Suprapubic skin (tissue), 4 donors: ENCODE results near the gene VILL. TPM values are rescaled to one million over a fixed set of nuclear protein-coding genes. Genes with fewer than 3 reads are reported as not detected.
A peak's percentile ranks its signal among the peaks of the same experiment; 100 is the strongest.

Experiments used
- DNase-seq, 2 donors: peaks; one replicate each; pipeline ENCODE4 v3.0.0-alpha.2; 2019; ENCODE audit warnings: low spot score in 2 of 2
- H3K27ac ChIP-seq: fragments of 200-600 bp; sonication (generic); one replicate; pipeline ENCODE4 v1.5.1; 2019
- H3K27me3 ChIP-seq: fragments of 200-600 bp; sonication (generic); one replicate; pipeline ENCODE4 v1.5.1; 2019
- H3K36me3 ChIP-seq: fragments of 200-600 bp; sonication (generic); one replicate; pipeline ENCODE4 v1.5.1; 2019
- H3K4me1 ChIP-seq: fragments of 200-600 bp; sonication (generic); one replicate; pipeline ENCODE4 v1.5.1; 2019
- H3K4me3 ChIP-seq: fragments of 200-600 bp; sonication (generic); one replicate; pipeline ENCODE4 v1.5.1; 2019; ENCODE audit warnings: mild to moderate bottlenecking
- H3K9me3 ChIP-seq: fragments of 200-600 bp; sonication (generic); one replicate; pipeline ENCODE4 v1.5.1; 2019
- CTCF ChIP-seq, 2 donors: fragments of 200-600 bp in 1 of 2; fragments of 450-650 bp in 1 of 2; sonication (generic) in 1 of 2; IDR thresholded peaks; one replicate each; pipeline ENCODE4 v1.5.1; 2016 to 2019; ENCODE audit warnings: antibody characterized with exemption in 2 of 2, mild to moderate bottlenecking in 1 of 2, moderate library complexity in 1 of 2
- EP300 ChIP-seq: sonication (generic); formaldehyde crosslinking; IDR thresholded peaks from one replicate; pipeline ENCODE4 v1.6.1; 2017; ENCODE audit warnings: antibody characterized with exemption
- POLR2A ChIP-seq, 2 donors: fragments of 450-650 bp; IDR thresholded peaks; one replicate each; pipeline ENCODE4 v1.6.1; 2017; ENCODE audit warnings: antibody characterized with exemption in 2 of 2, mild to moderate bottlenecking in 2 of 2, moderate library complexity in 2 of 2
- POLR2AphosphoS5 ChIP-seq, 3 donors: sonication (generic); formaldehyde crosslinking; IDR thresholded peaks; one replicate each; pipeline ENCODE4 v1.6.1; 2017; ENCODE audit warnings: antibody characterized with exemption in 3 of 3
- WGBS: methylation state at CpG from one replicate; pipeline ENCODE4 v1.1.5; 2018; 5-methylcytosine and 5-hydroxymethylcytosine counted together
- total RNA-seq, 4 donors: library from RNA; depleted of rRNA; stranded (reverse); fragments of >200 nt; gene quantifications; one replicate each; pipeline ENCODE4 v1.1.0, GENCODE V29; 2016

The VILL gene
- total RNA-seq, 4 donors from 2014 or later = 13.2 to 16.7 (median 15.0) TPM

- Histone ChIP-seq H3K27me3 (no peaks in the 10 kb centered on the region), H3K4me3 (no peak overlapping the region), H3K9me3 (no peaks in the 10 kb centered on the region), H3K27ac (no peak overlapping the region), H3K36me3 (peaks cover 21% of the 10 kb centered on the region), H3K4me1 (peaks cover 29% of the 10 kb centered on the region)
- no peak for DNase-seq
- TF ChIP-seq CTCF (IDR thresholded peaks at IDR 0.05) = no peak
- TF ChIP-seq EP300 = no peak
- no peak for TF ChIP-seq POLR2AphosphoS5 (IDR thresholded peaks at IDR 0.05)
- no peak for TF ChIP-seq POLR2A (IDR thresholded peaks at IDR 0.05)
- 93% methylated on average over 1 of the region's 1 CpG for WGBS
Observed at GRCh38 chr3:37964716-37965115, 25.9 kb upstream of the VILL start.

GRCh38 chr3:37967260-37967881, 23.2 kb upstream of the VILL start:
- Histone ChIP-seq H3K4me1 (peaks cover 14% of the 10 kb centered on the region), H3K36me3 (peaks cover 27% of the 10 kb centered on the region), H3K27ac (no peak overlapping the region), H3K4me3 (no peak overlapping the region), H3K27me3 (no peaks in the 10 kb centered on the region), H3K9me3 (no peaks in the 10 kb centered on the region)
- no peak for DNase-seq
- TF ChIP-seq CTCF (IDR thresholded peaks at IDR 0.05) (peak; percentile 21 to 63), EP300 (no peak), POLR2A (IDR thresholded peaks at IDR 0.05) (no peak), POLR2AphosphoS5 (IDR thresholded peaks at IDR 0.05) (no peak)
- 53% methylated on average over 6 of the region's 7 CpGs for WGBS

- TF ChIP-seq CTCF (IDR thresholded peaks at IDR 0.05) (no peak), POLR2AphosphoS5 (IDR thresholded peaks at IDR 0.05) (no peak), EP300 (no peak), POLR2A (IDR thresholded peaks at IDR 0.05) (no peak)
- WGBS = 84% methylated on average over 9 of the region's 9 CpGs
- Histone ChIP-seq H3K27ac (no peak overlapping the region), H3K36me3 (peaks cover 34% of the 10 kb centered on the region), H3K4me1 (peaks cover 14% of the 10 kb centered on the region), H3K9me3 (no peaks in the 10 kb centered on the region), H3K4me3 (no peak overlapping the region), H3K27me3 (no peaks in the 10 kb centered on the region)
- DNase-seq = no peak
Observed at GRCh38 chr3:37968199-37968598, 22.4 kb upstream of the VILL start.

GRCh38 chr3:37968813-37969595, 21.6 kb upstream of the VILL start:
- 69% methylated on average over 5 of the region's 15 CpGs for WGBS
- Histone ChIP-seq H3K9me3 (no peaks in the 10 kb centered on the region), H3K27me3 (no peaks in the 10 kb centered on the region), H3K4me1 (peaks cover 14% of the 10 kb centered on the region), H3K4me3 (no peak overlapping the region), H3K27ac (no peak overlapping the region), H3K36me3 (peaks cover 41% of the 10 kb centered on the region)
- TF ChIP-seq CTCF (IDR thresholded peaks at IDR 0.05) (no peak), POLR2A (IDR thresholded peaks at IDR 0.05) (no peak), POLR2AphosphoS5 (IDR thresholded peaks at IDR 0.05) (no peak)
- no peak for DNase-seq

- no peak overlapping the region for H3K27ac ChIP-seq
- no peak for DNase-seq
Observed at GRCh38 chr3:37969596-37970100, 20.9 kb upstream of the VILL start.

More at GRCh38 chr3:37969596-37970100, 20.9 kb upstream of the VILL start:
- peaks cover 38% of the 10 kb centered on the region for H3K36me3 ChIP-seq
- TF ChIP-seq POLR2AphosphoS5 (IDR thresholded peaks at IDR 0.05) (no peak), EP300 (no peak), POLR2A (IDR thresholded peaks at IDR 0.05) (no peak), CTCF (IDR thresholded peaks at IDR 0.05) (no peak)
- no peaks in the 10 kb centered on the region for H3K27me3 ChIP-seq
- no peaks in the 10 kb centered on the region for H3K9me3 ChIP-seq
- 74% methylated on average over 5 of the region's 7 CpGs for WGBS
- no peak overlapping the region for H3K4me3 ChIP-seq
- H3K4me1 ChIP-seq = peaks cover 14% of the 10 kb centered on the region
